Adrenal gland (tissue), 12 donors: ENCODE data around the gene BDNF. TPM values are rescaled to one million over a fixed set of nuclear protein-coding genes. Genes with fewer than 3 reads are reported as not detected.
"Not testable (repeated sequence)": the region's sequence is repeated elsewhere in the genome, so short reads cannot be mapped to it uniquely, and the experiment has no call there.

Experiments
- DNase-seq, 7 donors: peaks; one replicate each; pipeline ENCODE4 v3.0.0-alpha.2; 2019 to 2020
- H3K27ac ChIP-seq, 5 donors: fragments of 200-600 bp; sonication (generic) in 4 of 5; 1 replicate in 3 of 5; 2 replicates in 2 of 5; pipeline versions ENCODE4 v1.5.1 to v1.8.0; 2016 to 2020; ENCODE audit warnings: mild to moderate bottlenecking in 1 of 5
- H3K27me3 ChIP-seq: fragments of 200-600 bp; 2 replicates; pipeline ENCODE4 v1.8.0; 2021
- H3K36me3 ChIP-seq, 2 donors: fragments of 200-600 bp; replicated peaks in 1 of 2; 1 replicate in 1 of 2; 2 replicates in 1 of 2; pipeline versions ENCODE4 v1.5.1 to v1.8.0; 2018 to 2022
- H3K4me1 ChIP-seq, 2 donors: fragments of 200-600 bp; replicated peaks in 1 of 2; 1 replicate in 1 of 2; 2 replicates in 1 of 2; pipeline versions ENCODE4 v1.5.1 to v1.8.0; 2018 to 2021
- H3K4me3 ChIP-seq, 4 donors: fragments of 200-600 bp; sonication (generic) in 3 of 4; one replicate each; pipeline ENCODE4 v1.5.1; 2016 to 2018
- H3K9me3 ChIP-seq, 3 donors: fragments of 200-600 bp; sonication (generic) in 1 of 3; replicated peaks in 1 of 3; 1 replicate in 2 of 3; 2 replicates in 1 of 3; pipeline versions ENCODE4 v1.5.1 to v1.8.0; 2016 to 2021
- POLR2A ChIP-seq, 2 donors: fragments of 450-650 bp; IDR thresholded peaks; one replicate each; pipeline ENCODE4 v1.6.1; 2017; ENCODE audit warnings: antibody characterized with exemption in 2 of 2, mild to moderate bottlenecking in 2 of 2, moderate library complexity in 1 of 2
- WGBS, 4 donors: extraction: QIAGEN DNeasy Blood & Tissue Kit in 2 of 4; methylation state at CpG; one replicate each; pipeline versions ENCODE4 v1.1.5 to v1.1.7; 2013 to 2017; 5-methylcytosine and 5-hydroxymethylcytosine counted together
- intact Hi-C, 2 donors: fragments of 100-400 bp; cut with DNase I; formaldehyde crosslinking; loops; one replicate each; pipeline versions ENCODE4 v1.14.1 to v1.15.0; 2022 to 2023
- polyA plus RNA-seq, 3 donors: library from polyadenylated mRNA; stranded (reverse); fragments of 200-250 nt in 2 of 3; fragments of 350-450 nt in 1 of 3; fragmentation: Illumina TruSeq in 1 of 3; extraction: RNeasy Lipid Tissue Mini Kit (QIAGEN cat#74804) in 1 of 3; gene quantifications; one replicate each; pipeline ENCODE4 v1.2.3, GENCODE V29; 2013 to 2014
- total RNA-seq, 9 donors: library from RNA; depleted of rRNA in 4 of 9; stranded (reverse); fragments of >200 nt in 4 of 9; fragments of 120-200 nt in 1 of 9; fragmentation: NEBNext Ultra II Directional in 1 of 9; extraction: Animal tissue kit (Norgen Biotek cat#: 25700) in 1 of 9; gene quantifications; one replicate each; pipeline versions ENCODE4 v1.1.0 to v1.2.4, GENCODE V29; 2013 to 2023
- TF ChIP-seq, protein P1 (sequence below), 6 experiments: fragments of 450-650 bp in 4 of 6; fragments of 200-600 bp in 2 of 6; sonication (generic) in 1 of 6; IDR thresholded peaks; 1 replicate in 5 of 6; 2 replicates in 1 of 6; pipeline versions ENCODE4 v1.5.1 to v1.8.0; 2016 to 2021; ENCODE audit warnings: antibody characterized with exemption in 6 of 6, mild to moderate bottlenecking in 2 of 6, moderate library complexity in 1 of 6
- donor health status: healthy with polysubstance abuse.
- donor health status: Bipolar disorder and iron deficiency.
- donor health status: DM: yes; HTN: yes; CAD: no.
- donor health status: DM: no; HTN: no; CAD: no.
- donor health status: DM: no; HTN: no; CAD: no.
- donor health status: DM: yes; HTN: yes; CAD: no.

The BDNF gene
- total and polyA plus RNA-seq, 12 donors: under 0.01 to 0.42 (median 0.21) TPM; not detected in 2

DNA sequence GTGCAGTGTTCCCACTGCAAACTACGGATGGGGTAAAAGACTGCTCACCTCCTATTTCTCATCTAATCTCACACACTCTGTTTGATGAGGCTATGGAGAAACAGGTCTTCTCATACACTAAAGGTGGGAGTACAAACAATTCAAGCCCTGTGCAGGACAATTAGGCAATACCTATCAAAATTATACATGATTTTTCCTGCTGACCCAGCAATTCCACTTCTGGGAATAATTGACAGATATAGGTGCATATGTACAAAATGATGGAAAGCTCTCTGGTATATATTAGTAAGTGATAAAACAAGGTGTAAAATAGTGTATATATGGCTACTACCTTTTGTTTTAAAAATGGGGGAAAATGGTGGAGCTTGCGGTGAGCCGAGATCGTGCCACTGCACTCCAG lies 23.1 kb downstream of the BDNF start:
- H3K27ac ChIP-seq: no peak overlapping the region
- WGBS, 4 donors: 95 to 99% (median 97%) methylated on average over 4 of the region's 4 CpGs
- no peaks in the 10 kb centered on the region for H3K4me1 ChIP-seq
- intact Hi-C loops: no loop called here
- H3K9me3 ChIP-seq: no peaks in the 10 kb centered on the region
- TF ChIP-seq, protein P1, sequence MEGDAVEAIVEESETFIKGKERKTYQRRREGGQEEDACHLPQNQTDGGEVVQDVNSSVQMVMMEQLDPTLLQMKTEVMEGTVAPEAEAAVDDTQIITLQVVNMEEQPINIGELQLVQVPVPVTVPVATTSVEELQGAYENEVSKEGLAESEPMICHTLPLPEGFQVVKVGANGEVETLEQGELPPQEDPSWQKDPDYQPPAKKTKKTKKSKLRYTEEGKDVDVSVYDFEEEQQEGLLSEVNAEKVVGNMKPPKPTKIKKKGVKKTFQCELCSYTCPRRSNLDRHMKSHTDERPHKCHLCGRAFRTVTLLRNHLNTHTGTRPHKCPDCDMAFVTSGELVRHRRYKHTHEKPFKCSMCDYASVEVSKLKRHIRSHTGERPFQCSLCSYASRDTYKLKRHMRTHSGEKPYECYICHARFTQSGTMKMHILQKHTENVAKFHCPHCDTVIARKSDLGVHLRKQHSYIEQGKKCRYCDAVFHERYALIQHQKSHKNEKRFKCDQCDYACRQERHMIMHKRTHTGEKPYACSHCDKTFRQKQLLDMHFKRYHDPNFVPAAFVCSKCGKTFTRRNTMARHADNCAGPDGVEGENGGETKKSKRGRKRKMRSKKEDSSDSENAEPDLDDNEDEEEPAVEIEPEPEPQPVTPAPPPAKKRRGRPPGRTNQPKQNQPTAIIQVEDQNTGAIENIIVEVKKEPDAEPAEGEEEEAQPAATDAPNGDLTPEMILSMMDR (IDR thresholded peaks at IDR 0.05): no peak
- TF ChIP-seq POLR2A (IDR thresholded peaks at IDR 0.05): no peak
- H3K4me3 ChIP-seq: no peak overlapping the region
- H3K36me3 ChIP-seq: no peaks in the 10 kb centered on the region
- DNase-seq: no peak
- no peaks in the 10 kb centered on the region for H3K27me3 ChIP-seq

DNA sequence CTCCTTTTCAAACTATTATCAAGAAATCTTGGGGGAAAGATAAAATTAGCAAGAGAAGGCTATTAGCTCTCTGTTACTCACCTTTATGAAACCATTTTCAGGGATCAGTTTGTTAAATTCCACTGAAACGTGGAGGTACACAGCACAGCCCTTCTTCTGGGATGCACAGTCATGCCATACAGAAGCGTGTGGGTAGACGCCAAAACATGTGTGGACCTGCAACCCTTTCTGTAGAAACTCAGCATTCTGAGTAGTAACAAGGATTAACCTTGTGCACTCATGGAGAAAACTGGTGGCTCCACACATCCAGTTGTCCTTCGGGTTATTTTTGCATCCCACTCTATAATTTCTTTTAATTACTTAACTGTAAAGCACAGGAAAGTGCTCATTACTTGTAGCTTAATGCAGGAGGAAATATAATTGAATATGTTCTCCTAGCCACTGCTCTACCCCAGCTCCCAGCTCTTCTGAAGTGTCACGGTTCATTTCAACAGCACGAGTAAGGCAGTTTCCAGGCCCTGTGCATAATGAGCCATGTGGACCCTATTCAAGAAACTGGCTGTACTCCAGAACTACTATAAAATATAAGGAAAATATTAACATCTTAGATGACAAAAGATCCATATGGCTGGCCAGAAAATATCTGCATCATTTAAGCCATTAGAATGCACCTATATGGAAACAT lies 26.1 kb downstream of the BDNF start:
- Histone ChIP-seq H3K36me3 (no peaks in the 10 kb centered on the region), H3K27ac (no peak overlapping the region), H3K9me3 (no peaks in the 10 kb centered on the region), H3K4me1 (no peaks in the 10 kb centered on the region), H3K27me3 (no peaks in the 10 kb centered on the region), H3K4me3 (no peak overlapping the region)
- TF ChIP-seq POLR2A (IDR thresholded peaks at IDR 0.05): no peak
- TF ChIP-seq, protein P1 (IDR thresholded peaks at IDR 0.05): no peak
- WGBS, 4 donors: 84 to 95% (median 89%) methylated on average over 6 of the region's 6 CpGs
- intact Hi-C loops: no loop called here
- no peak for DNase-seq

DNA sequence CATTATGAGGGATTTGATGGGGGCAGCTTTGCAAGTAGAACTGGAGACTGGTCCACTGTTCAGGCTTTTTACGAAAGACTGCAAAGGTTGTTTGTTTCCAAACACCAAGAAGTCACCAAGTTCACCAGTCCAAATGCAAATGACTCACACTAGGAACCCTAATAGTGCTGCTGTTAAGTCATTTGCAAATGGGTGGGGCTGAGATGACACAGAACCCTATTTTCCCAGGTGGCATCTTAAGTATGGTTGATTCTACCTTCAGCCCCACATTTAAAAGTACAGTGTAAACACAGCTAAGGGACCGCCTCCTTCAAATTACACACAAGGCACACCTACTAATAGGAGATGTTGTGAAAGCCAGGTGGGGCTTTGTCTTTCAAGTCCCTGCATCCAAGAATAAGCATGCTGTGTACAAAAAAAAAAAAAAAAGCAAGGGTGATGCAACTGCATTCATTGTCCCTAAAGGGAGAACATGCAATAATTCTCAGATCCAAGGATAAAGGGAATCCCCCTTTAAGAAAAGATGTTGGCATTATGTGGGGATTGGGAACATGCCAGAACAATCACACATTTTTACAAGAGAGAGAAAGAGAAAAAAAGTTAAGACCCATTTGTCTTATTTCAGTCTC lies 27.3 kb downstream of the BDNF start:
- Histone ChIP-seq H3K4me3 (no peak overlapping the region), H3K4me1 (no peaks in the 10 kb centered on the region), H3K27me3 (no peaks in the 10 kb centered on the region), H3K36me3 (no peaks in the 10 kb centered on the region), H3K27ac (no peak overlapping the region), H3K9me3 (no peaks in the 10 kb centered on the region)
- intact Hi-C loops: no loop called here
- no peak for TF ChIP-seq POLR2A (IDR thresholded peaks at IDR 0.05)
- DNase-seq: no peak
- 91 to 96% (median 93%) methylated on average over 2 of the region's 2 CpGs for WGBS, 4 donors

DNA sequence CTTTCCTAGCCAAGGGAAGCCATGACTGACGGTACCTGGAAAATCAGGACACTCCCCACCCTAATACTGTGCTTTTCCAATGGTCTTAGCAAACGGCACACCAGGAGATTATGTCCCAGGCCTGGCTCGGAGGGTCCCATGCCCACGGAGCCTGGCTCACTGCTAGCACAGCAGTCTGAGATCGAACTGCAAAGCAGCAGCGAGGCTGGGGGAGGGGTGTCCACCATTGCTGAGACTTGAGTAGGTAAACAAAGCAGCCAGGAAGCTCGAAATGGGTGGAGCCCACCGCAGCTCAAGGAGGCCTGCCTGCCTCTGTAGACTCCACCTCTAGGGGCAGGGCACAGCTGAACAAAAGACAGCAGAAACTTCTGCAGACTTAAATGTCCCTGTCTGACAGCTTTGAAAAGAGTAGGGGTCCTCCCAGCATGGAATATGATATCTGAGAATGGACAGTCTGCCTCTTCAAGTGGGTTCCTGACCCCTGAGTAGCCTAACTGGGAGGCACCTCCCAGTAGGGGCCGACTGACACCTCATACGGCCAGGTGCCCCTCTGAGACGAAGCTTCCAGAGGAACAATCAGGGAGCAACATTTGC lies 34.6 kb downstream of the BDNF start:
- H3K27ac ChIP-seq, H3K9me3 ChIP-seq, H3K27me3 ChIP-seq, H3K4me3 ChIP-seq, DNase-seq, H3K36me3 ChIP-seq, H3K4me1 ChIP-seq, intact Hi-C loops: not testable (repeated sequence)
- WGBS, 4 donors: 86 to 96% (median 90%) methylated on average over 11 of the region's 11 CpGs

DNA sequence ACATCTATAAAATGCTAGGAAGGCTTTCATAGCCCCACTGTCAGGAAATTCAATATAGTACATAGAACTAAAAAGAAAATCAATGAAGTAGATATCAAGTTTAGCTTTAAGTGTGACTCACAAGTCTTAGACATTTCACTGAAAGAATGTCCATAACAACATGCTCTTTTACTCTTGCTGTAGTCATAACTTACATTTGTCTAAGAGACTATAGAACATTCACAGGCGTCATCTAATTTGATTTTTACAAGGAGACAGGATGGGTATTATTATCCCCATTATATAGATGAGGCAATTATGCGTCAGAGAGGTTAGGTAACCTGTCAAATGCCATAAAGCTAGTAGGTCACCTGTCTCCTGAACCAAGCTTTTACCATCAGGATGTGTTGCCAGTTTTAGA lies 36.9 kb downstream of the BDNF start:
- 87 to 94% (median 90%) methylated on average over 2 of the region's 2 CpGs for WGBS, 4 donors
- Histone ChIP-seq H3K4me3 (no peak overlapping the region), H3K27me3 (no peaks in the 10 kb centered on the region), H3K36me3 (no peaks in the 10 kb centered on the region), H3K27ac (no peak overlapping the region), H3K4me1 (no peaks in the 10 kb centered on the region), H3K9me3 (no peaks in the 10 kb centered on the region)
- DNase-seq: no peak
- intact Hi-C loops: no loop called here
- TF ChIP-seq, protein P1 (IDR thresholded peaks at IDR 0.05): no peak
- TF ChIP-seq POLR2A (IDR thresholded peaks at IDR 0.05): no peak
